GM10847 (cell line): ENCODE results near the gene VASP.

ENCODE experiments used
- POLR2A ChIP-seq: IDR thresholded peaks from 2 replicates; pipeline ENCODE4 v1.6.1; 2011; ENCODE audit not compliant: insufficient read length; ENCODE audit errors: extremely low read depth

The VASP gene

DNA sequence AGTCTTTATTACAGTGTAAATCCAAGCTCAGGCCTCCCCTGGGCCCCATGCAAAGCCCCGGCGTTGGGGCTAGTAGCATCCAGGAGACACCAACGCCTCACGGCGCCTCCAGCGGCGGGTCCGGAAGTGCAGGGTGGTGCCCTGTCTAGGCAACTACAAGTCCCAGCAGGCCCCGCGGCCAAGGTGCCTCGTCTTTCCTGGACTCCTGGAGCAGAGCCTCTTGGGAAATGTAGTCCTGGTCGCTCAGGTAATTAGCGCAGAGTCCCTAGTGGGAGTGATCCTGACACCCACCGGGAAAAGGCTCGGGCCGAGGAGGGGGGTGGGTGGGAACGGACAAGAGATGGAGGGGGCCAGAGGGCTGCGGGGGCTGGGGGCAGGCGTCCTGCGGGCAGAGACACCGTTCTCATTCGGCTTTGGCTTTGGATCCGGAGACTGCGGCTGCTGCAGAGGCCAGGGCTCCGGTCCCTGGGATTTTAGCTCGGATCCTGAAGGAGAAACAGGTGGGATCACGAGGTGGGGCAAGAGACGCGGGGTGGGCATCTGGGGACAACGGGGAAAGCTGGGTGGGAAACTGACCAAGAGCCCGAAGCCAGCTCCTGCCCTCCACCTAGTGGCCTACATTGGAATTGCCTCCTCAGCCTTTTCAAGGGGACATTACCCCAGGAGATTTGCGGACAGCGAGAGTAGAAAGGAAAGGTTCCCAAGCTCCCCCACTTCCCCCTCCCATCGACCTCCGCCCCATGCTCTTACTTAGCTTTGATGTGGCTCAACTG, 21.8 kb upstream of the VASP start:
- no peak for TF ChIP-seq POLR2A

DNA sequence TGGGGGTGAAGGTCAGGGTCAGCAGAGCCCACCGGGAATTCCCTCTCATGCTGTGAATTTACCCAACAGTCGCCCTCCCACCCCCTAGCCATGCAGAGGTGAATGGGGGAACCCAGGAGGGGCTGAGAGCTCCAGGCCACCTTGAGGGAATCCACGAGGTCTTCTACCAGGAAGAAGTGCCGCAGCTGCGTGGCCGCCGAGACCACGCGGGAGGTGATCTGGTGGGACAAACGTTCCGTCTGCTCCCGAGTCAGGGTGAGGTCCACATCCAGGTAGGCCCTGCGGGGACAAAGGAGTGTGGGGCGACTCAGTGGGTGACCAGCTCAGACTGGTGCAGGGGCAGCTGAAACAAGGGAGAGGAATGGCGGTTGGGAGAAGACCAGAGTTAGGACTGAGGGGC, 18.6 kb upstream of the VASP start:
- TF ChIP-seq POLR2A = no peak

DNA sequence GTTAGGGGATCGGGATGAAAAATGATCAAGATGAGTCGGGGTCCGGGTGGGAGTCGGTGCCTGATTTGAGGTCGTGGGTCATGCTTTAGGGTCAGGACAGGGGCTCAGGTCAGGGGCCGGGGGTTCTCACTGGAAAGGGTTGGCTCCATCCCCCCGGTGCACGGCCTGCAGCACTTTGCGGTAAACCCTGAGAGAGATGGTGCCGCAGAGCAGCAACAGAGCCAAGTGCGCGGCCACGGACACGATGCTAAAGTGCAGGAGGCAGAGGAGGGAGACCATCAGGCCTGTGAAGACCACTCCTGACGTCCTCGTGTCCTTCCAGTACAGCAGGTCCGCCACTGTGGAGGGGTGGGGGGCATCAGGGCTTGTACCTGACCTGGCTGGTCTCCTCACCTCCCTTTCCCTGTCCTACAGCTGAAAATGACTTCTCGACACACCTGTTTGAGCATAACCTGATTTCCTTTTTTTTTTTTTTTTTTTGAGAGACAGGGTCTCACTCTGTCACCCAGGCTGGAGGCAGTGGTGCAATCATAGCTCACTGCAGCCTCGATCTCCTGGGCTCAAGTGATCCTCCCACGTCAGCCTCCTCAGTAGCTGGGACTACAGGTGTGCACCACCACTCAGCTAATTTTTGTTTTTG, 17.9 kb upstream of the VASP start:
- TF ChIP-seq POLR2A = no peak

DNA sequence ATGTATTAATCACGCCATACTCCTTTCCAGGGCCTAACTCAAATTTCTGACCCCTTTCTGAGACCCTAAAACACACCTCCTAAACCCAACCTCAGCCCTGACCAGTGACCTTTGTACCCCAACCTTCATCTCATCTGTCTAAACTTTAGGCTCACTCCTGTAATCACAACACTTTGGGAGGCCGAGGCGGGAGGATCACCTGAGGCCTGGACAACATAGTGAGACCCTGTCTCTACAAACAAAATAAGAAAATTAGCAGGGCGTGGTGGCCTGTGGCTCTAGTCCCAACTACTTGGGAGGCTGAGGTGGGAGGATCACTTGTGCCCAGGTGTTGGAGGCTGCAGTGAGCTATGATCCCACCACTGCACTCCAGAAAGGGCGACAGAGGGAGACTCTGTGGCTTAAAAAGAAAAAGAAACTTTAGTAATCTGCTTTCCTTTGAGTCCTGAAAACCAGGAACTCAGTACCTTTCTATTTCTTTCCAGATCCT, 15.1 kb upstream of the VASP start:
- no peak for TF ChIP-seq POLR2A

DNA sequence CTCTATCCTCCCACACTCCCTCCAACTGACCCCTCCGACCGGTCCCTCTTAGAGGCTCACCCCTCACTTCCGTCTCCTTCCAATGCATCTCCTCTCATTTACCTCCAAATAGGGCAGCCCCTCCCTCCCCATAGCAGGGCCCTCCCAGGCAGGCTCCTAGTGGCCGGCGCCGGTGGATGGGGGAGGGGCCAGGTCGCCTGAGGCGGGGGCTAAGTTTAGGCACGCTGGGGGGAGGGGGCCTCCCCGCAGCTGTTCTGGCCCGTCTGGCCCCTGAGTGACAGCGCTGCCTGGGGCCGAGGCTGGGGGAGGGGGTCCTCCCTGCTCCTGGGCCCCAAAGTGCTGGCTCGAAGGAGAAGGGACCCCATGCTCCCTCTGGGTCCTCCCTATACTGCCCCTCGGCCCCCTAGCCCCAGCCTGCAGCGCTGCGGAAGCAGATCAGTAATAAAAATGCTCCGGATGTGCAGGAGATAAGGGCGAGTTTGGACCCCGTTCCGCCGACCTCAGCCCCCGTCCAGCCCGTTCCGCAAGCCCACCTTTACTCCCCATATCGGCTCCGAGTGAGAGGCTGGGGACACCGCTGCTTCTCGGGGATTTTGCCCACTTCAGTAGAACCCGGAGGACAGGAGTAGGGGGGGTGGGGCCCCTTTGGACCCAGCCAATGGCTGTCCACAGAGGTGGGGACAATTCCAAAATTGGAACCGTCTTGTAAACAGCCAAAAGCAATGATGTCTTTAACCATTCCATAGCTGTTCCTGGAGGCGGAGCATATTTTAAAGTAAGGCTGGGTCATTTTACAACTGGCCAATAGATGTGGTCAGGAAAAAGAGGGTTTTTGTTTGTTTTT, 14.4 kb upstream of the VASP start:
- TF ChIP-seq POLR2A = no peak

DNA sequence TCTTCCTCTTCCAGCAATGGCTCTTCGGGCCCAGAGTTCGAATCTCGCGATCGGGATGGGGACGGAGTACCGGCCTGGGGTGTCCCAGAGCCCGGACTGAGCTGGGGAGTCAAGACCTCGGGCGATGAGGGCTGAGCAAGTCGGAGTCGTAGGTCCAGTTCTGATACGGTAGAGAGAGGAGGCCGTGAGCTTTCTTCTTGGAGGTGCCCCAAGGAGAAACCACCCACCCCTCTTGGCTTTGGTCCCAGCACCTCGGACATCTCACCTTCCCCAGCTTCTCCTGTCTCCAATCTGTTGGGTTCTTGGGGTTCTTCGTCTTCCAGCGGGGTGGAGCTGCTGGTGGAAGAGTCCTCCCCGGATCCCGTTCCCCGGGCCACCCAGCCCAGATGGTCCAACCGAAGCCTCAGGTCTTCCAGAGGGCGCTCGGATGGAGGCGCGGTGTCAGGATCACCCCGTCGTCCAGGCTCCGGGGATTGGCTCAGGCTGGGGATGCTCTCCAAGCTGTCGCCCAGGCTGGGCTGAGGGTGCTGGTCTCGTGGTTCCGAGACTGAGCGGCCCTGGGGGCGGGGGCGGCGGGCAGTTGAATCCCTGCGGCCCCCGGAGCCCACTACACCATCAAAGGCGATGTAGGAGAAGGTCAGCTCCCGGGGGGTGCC, 12.9 kb upstream of the VASP start:
- no peak for TF ChIP-seq POLR2A

DNA sequence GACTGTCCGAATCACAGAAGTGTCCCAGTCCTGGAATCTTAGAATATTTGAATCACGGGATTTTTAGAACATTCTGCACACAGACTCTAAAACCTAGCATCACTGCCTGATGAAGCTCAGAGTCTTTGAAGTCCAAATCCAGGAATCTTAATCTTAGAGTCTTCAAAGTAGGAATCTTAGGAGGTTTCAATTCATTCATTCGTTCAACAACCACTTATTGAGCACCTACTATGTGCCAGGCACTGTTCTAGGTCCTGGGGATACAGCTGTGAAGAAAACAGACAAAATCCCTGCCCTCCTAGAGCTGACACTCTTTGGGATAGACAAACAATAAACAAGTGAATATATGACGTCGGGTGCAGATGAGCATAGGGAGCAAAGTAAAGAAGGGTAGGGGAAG, 12.1 kb upstream of the VASP start:
- TF ChIP-seq POLR2A = no peak

DNA sequence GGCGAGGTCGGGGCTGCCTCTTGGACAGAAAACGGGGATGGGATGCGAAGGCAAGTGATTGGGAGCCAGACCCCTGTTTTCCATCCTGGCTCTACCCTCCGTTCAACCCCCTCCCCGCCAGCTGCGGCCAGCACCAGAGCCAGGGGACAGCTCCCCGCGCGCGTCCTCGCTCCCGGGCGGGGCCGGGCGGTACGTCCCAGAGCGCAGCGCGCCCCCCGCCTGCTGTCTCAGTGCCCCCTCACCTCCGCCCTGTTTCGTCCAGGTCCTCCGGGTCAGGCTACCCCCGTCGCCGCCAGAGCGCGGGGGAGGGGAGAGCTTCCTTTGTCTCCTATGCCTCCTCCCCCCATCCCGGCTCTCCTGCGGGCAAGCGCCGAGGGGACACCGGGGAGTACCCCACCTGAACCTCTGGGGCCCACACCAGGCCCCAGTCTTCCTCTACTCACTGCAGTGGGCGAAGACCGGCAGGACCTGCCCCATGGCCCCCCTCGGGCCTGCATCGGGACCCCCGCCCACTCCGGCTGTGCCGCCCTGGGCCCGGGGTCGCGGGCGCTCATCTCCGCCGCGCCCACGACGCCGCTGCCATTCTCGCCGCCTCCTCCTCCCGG, 10.8 kb upstream of the VASP start:
- TF ChIP-seq POLR2A = no peak

DNA sequence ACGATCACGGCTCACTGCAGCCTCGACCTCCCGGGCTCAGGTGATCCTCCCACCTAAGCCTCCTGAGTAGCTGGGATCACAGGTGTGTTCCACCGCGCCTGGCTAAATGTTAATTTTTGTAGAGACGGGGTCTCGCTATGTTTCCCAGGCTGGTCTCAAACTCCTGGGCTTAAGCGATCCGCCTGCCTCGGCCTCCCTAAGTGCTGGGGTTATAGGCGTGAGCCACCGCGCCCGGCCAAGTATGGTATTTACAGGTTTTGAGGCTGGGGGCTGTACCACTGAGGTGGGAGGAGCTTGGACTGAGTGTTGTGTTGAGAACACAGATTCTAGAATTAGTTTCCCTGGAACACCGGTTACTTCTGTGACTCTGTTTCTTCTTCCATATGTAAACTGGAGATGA, 9.5 kb upstream of the VASP start:
- no peak for TF ChIP-seq POLR2A

DNA sequence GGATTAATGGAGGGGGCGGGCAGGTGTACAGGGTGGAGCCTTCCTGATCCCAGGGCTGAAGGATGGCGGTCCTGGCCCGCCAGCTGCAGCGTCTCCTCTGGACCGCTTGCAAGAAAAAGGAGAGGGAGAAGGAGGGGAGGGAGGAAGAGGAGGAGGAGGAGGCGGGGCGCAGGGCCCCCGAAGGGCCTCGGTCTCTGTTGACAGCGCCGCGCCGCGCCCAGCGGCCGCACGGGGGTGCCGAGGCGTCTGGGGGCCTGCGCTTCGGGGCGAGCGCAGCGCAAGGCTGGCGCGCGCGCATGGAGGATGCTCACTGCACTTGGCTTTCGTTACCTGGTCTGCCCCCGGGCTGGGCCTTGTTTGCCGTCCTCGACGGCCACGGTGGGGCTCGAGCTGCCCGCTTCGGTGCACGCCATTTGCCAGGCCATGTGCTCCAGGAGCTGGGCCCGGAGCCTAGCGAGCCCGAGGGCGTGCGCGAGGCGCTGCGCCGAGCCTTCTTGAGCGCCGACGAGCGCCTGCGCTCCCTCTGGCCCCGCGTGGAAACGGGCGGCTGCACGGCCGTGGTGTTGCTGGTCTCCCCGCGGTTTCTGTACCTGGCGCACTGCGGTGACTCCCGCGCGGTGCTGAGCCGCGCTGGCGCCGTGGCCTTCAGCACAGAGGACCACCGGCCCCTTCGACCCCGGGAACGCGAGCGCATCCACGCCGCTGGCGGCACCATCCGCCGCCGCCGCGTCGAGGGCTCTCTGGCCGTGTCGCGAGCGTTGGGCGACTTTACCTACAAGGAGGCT, 8.7 kb upstream of the VASP start, which contains the start of gene PPM1N:
TSS of gene PPM1N (plus strand) at position 33 of the 785 bp plus-strand sequence. CDS start at position 63, 30 bp downstream.
- no peak for TF ChIP-seq POLR2A

DNA sequence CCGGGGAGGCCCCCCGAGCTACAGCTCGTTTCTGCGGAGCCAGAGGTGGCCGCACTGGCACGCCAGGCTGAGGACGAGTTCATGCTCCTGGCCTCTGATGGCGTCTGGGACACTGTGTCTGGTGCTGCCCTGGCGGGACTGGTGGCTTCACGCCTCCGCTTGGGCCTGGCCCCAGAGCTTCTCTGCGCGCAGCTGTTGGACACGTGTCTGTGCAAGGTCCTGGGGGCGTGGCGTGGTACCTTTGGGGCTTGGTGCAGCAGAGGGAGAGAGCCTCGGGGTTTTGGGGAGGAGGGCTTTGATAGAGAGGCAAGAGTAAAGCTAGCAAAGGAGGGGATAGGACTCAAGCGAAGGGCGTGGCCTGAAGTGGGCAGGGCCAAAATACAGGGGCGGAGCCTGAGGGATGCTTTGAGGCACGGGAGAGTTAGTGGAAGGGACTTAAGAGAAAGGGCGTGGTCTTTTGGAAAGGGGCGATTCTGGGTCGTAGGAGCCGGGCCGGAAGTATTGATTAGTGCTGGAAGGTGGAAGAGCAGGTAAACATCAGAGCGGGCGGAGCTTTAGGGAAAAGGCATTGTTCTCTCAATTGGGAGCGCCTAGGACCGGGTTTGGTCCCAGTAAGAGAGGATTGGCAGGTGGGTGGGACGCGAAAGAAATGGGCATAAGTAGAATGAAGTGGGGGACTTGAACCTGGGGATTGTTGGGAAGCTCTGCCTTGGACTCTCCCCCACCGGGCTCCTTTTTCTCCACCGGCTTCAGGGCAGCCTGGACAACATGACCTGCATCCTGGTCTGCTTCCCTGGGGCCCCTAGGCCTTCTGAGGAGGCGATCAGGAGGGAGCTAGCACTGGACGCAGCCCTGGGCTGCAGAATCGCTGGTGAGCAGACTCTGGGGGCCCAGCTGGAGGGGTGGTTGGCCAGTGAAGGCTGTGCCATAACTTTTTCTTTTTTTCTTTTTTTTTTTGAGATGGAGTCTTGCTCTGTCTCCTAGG, 7.8 kb upstream of the VASP start:
- no peak for TF ChIP-seq POLR2A

DNA sequence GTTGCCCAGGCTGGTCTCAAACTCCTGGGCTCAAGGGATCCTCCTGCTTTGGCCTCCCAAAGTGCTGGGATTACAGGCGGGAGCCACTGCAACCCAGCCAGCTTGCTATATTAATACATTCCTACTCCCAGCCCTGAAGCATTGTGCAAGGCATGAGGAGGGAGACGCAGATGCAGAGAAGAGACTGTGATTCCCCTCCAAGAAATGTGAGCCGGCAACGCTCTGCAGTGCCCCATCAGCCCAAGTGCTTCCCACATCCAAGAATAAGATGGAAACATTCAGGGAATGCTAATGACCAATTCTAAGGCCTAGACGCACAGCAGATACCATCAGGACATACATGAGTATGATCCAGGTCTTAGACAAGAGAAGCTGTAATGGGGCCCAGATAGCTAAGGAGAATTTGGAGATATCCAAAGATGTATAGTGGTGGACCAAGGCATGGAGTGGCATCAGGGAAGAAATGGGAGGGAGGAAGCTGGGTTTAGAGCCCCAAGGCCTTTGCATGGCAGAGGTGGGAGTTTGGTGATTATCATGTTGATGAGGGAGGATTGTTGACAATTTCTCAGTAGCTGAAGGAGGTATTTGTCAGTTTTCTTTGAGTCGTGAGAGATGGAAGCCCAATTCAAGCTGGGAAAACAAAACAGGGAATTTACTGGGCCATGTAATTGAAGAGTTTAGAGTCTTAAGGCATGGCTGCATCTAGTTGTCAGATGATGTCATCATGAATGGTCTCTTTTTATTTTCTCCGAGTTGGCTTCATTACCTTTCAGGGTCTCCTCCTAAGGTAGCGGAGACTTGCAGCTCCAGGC, 6.2 kb upstream of the VASP start:
- no peak for TF ChIP-seq POLR2A
